Keratinocyte (primary cell): ENCODE measurements around the gene TUFM. TPM values are rescaled to one million over a fixed set of nuclear protein-coding genes. Genes with fewer than 3 reads are reported as not detected.

Experiments
- DNase-seq: peaks from one replicate; pipeline ENCODE4 v3.0.0-alpha.2; 2011; ENCODE audit warnings: low read depth, missing footprints, low spot score
- FAIRE-seq: peaks from 2 replicates; lab custom pipeline; 2011; peaks lifted over from hg19 to GRCh38; lab: Jason Lieb, UNC
- H2AFZ ChIP-seq: 2 replicates; pipeline ENCODE4 v1.6.0; 2012; ENCODE audit warnings: low read length, control low read depth, inconsistent platforms; ENCODE audit not compliant: control insufficient read depth
- H3K27ac ChIP-seq: 2 replicates; pipeline ENCODE4 v1.5.1; 2011; ENCODE audit warnings: low read length; ENCODE audit not compliant: control insufficient read depth, insufficient read depth
- H3K27me3 ChIP-seq: 3 replicates; pipeline ENCODE4 v1.6.0; 2011; ENCODE audit warnings: low read length; ENCODE audit not compliant: control insufficient read depth, insufficient read depth; ENCODE audit errors: extremely low read depth
- H3K36me3 ChIP-seq, 2 experiments: 2 replicates in 1 of 2; 3 replicates in 1 of 2; pipeline ENCODE4 v1.5.1; 2011; ENCODE audit warnings: low read length in 2 of 2, mild to moderate bottlenecking in 1 of 2; ENCODE audit not compliant: control insufficient read depth in 2 of 2, insufficient read depth in 2 of 2; ENCODE audit errors: extremely low read depth in 1 of 2
- H3K4me1 ChIP-seq: 3 replicates; pipeline ENCODE4 v1.5.1; 2011; ENCODE audit warnings: low read length; ENCODE audit not compliant: control insufficient read depth, insufficient read depth; ENCODE audit errors: extremely low read depth
- H3K4me2 ChIP-seq: 3 replicates; pipeline ENCODE4 v1.6.0; 2011; ENCODE audit warnings: low read depth, low read length; ENCODE audit not compliant: control insufficient read depth, insufficient read depth; ENCODE audit errors: extremely low read depth
- H3K4me3 ChIP-seq, 3 experiments: fragments of 200-600 bp in 1 of 3; sonication (generic) in 1 of 3; 2 replicates in 2 of 3; 3 replicates in 1 of 3; pipeline ENCODE4 v1.5.1; 2011 to 2016; ENCODE audit warnings: low read length in 3 of 3, mild to moderate bottlenecking in 3 of 3, control low read depth in 2 of 3, inconsistent platforms in 1 of 3, low read depth in 1 of 3, mixed read lengths in 1 of 3, mixed run types in 1 of 3, moderate library complexity in 1 of 3; ENCODE audit not compliant: control insufficient read depth in 2 of 3, insufficient read depth in 2 of 3; ENCODE audit errors: extremely low read depth in 1 of 3
- H3K79me2 ChIP-seq: 2 replicates; pipeline ENCODE4 v1.6.0; 2012; ENCODE audit warnings: low read length; ENCODE audit not compliant: control insufficient read depth, insufficient read depth
- H3K9ac ChIP-seq: 3 replicates; pipeline ENCODE4 v1.6.0; 2011; ENCODE audit warnings: low read length; ENCODE audit not compliant: control insufficient read depth, insufficient read depth; ENCODE audit errors: extremely low read depth
- H3K9me1 ChIP-seq: 3 replicates; pipeline ENCODE4 v1.6.0; 2011; ENCODE audit warnings: low read length; ENCODE audit not compliant: control insufficient read depth, insufficient read depth; ENCODE audit errors: extremely low read depth
- H3K9me3 ChIP-seq: 2 replicates; pipeline ENCODE4 v1.5.1; 2012; ENCODE audit warnings: low read depth, low read length; ENCODE audit not compliant: control insufficient read depth
- H4K20me1 ChIP-seq: 3 replicates; pipeline ENCODE4 v1.6.0; 2011; ENCODE audit warnings: low read length; ENCODE audit not compliant: control insufficient read depth, insufficient read depth; ENCODE audit errors: extremely low read depth
- EZH2 ChIP-seq: IDR thresholded peaks from one replicate; pipeline ENCODE4 v1.6.1; 2012; ENCODE audit warnings: inconsistent platforms, mild to moderate bottlenecking, low read length, moderate library complexity
- dilution Hi-C: fragments of 300-500 bp; cut with MboI; formaldehyde crosslinking; loops from one replicate; pipeline ENCODE4 v1.7.0; 2020; ENCODE audit warnings: low sequenced_read_pairs; ENCODE audit not compliant: extremely low pct_ligation_motif_present
- polyA plus RNA-seq, 5 experiments: library from polyadenylated mRNA; depleted of rRNA in 3 of 5; stranded (reverse) in 3 of 5; stranded (forward) in 1 of 5; unstranded in 1 of 5; fragments of >200 nt; gene quantifications; 1 replicate in 1 of 5; 2 replicates in 3 of 5; 3 replicates in 1 of 5; pipeline versions ENCODE4 v1.2.1 to v1.2.3, GENCODE V29; 2011 to 2012; ENCODE audit warnings: missing spikeins in 2 of 5, low read depth in 1 of 5, low replicate concordance in 1 of 5
- TF ChIP-seq, protein P1 (sequence below), 3 experiments: IDR thresholded peaks in 1 of 3; conservative IDR thresholded peaks in 1 of 3; optimal IDR thresholded peaks in 1 of 3; 2 replicates in 2 of 3; 3 replicates in 1 of 3; pipeline versions ENCODE3 to v1.5.1; 2011; ENCODE audit warnings: low read length in 3 of 3, mild to moderate bottlenecking in 3 of 3, moderate library complexity in 2 of 3, control low read depth in 1 of 3, inconsistent platforms in 1 of 3; ENCODE audit not compliant: insufficient read depth in 2 of 3; ENCODE audit errors: extremely low read depth in 1 of 3

TUFM gene
- polyA plus RNA-seq, 1 donor (not counting 4 experiments of a cell fraction or from before 2014, with no cell fraction given) = 134 TPM

DNA sequence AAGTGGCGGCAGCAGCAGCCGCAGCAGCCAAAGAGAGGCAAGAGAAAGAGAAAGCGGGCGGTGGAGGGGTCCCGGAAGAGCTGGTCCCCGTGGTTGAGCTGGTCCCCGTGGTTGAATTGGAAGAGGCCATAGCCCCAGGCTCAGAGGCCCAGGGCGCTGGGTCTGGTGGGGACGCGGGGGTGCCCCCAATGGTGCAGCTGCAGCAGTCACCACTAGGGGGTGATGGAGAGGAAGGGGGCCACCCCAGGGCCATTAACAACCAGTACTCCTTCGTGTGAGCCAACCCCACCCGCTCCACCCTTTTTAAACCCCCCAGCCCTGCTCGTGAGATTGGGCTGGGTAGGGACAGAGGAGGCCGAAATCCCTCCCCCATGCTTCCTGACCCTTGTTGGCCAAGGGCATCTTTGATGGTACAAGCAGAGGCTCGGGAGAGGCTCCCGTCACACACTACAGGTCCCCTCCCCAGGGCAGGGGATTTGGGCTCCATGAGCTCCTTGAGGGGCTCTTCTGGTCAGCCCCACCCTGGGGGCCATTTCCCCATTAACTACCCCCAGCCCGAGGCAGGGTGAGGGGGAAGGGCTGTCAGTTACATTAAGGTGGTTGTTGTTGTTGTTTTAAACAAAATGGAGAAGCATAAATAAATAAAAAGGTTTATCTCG, 27.5 kb upstream of the TUFM start:
- H3K9ac ChIP-seq = no peak overlapping the region
- peaks cover 23 to 25% of the 10 kb centered on the region in 2 experiments for H3K36me3 ChIP-seq
- H3K4me2 ChIP-seq = no peak overlapping the region
- no peaks in the 10 kb centered on the region for H3K27me3 ChIP-seq
- dilution Hi-C loops = no loop called here
- no peak overlapping the region for H3K4me3 ChIP-seq
- no peaks in the 10 kb centered on the region for H3K79me2 ChIP-seq
- no peak for TF ChIP-seq EZH2
- TF ChIP-seq, protein P1, sequence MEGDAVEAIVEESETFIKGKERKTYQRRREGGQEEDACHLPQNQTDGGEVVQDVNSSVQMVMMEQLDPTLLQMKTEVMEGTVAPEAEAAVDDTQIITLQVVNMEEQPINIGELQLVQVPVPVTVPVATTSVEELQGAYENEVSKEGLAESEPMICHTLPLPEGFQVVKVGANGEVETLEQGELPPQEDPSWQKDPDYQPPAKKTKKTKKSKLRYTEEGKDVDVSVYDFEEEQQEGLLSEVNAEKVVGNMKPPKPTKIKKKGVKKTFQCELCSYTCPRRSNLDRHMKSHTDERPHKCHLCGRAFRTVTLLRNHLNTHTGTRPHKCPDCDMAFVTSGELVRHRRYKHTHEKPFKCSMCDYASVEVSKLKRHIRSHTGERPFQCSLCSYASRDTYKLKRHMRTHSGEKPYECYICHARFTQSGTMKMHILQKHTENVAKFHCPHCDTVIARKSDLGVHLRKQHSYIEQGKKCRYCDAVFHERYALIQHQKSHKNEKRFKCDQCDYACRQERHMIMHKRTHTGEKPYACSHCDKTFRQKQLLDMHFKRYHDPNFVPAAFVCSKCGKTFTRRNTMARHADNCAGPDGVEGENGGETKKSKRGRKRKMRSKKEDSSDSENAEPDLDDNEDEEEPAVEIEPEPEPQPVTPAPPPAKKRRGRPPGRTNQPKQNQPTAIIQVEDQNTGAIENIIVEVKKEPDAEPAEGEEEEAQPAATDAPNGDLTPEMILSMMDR (optimal IDR thresholded peaks at IDR 0.05 in 1 of 3, IDR thresholded peaks at IDR 0.05 in 1 of 3, conservative IDR thresholded peaks at IDR 0.05 in 1 of 3; ENCODE audit: extremely low read depth in 1 of 3, insufficient read depth in 2 of 3, low read length in 3 of 3) = peak; percentile 61 to 85 (median 72)
- FAIRE-seq = no peak
- no peaks in the 10 kb centered on the region for H3K4me1 ChIP-seq
- H3K27ac ChIP-seq = no peak overlapping the region
- no peaks in the 10 kb centered on the region for H4K20me1 ChIP-seq
- DNase-seq = no peak
- no peaks in the 10 kb centered on the region for H3K9me3 ChIP-seq
- H3K9me1 ChIP-seq = no peaks in the 10 kb centered on the region
- no peak overlapping the region for H2AFZ ChIP-seq

DNA sequence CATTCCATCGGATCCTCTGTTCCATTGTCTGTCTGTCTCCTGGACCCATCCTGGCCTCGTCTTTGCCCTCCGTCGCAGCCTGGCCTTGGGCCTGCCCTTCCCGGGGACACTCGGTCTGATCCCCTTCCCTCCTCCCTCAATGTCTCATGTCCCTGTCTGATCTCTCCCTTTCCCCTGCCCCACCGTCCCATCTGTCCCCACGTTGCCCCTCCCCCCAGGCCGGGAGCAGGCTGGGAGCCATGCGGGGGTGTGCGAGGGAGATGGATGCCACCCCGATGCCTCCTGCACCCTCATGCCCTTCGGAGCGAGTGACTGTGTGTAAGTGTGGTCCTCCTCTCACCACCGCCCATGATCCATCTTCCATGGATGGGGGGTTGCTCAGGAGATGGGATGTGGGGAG, 26.8 kb upstream of the TUFM start:
- Histone ChIP-seq H3K4me2 (no peak overlapping the region), H3K4me1 (no peaks in the 10 kb centered on the region), H4K20me1 (no peaks in the 10 kb centered on the region), H3K79me2 (no peaks in the 10 kb centered on the region), H3K27ac (no peak overlapping the region), H3K36me3 (peaks cover 23 to 26% of the 10 kb centered on the region in 2 experiments), H2AFZ (no peak overlapping the region), H3K9me3 (no peaks in the 10 kb centered on the region), H3K9me1 (no peaks in the 10 kb centered on the region), H3K4me3 (no peak overlapping the region), H3K9ac (no peak overlapping the region), H3K27me3 (no peaks in the 10 kb centered on the region)
- no peak for TF ChIP-seq EZH2
- TF ChIP-seq, protein P1 (optimal IDR thresholded peaks at IDR 0.05 in 1 of 3, IDR thresholded peaks at IDR 0.05 in 1 of 3, conservative IDR thresholded peaks at IDR 0.05 in 1 of 3; ENCODE audit: extremely low read depth in 1 of 3, insufficient read depth in 2 of 3, low read length in 3 of 3) = no peak
- FAIRE-seq (no peak), DNase-seq (no peak)
- dilution Hi-C loops = no loop called here
